Kidney epithelial cell (primary cell): ENCODE measurements around the gene KRTAP10-6. TPM values are rescaled to one million over a fixed set of nuclear protein-coding genes. Genes with fewer than 3 reads are reported as not detected.
"Not testable (repeated sequence)": the region's sequence is repeated elsewhere in the genome, so short reads cannot be mapped to it uniquely, and the experiment has no call there.

ENCODE experiments used
- DNase-seq: peaks from one replicate; pipeline ENCODE4 v3.0.0-alpha.2; 2010; ENCODE audit warnings: low read depth
- H3K27me3 ChIP-seq: 2 replicates; pipeline ENCODE4 v1.6.0; 2011; ENCODE audit warnings: low read length; ENCODE audit not compliant: control insufficient read depth, insufficient read depth
- H3K36me3 ChIP-seq: 2 replicates; pipeline ENCODE4 v1.5.1; 2011; ENCODE audit warnings: low read length; ENCODE audit not compliant: control insufficient read depth, insufficient read depth
- H3K4me3 ChIP-seq: 2 replicates; pipeline ENCODE4 v1.5.1; 2011; ENCODE audit warnings: low read depth, mild to moderate bottlenecking, control low read depth, low read length
- CTCF ChIP-seq: IDR thresholded peaks from 2 replicates; pipeline ENCODE4 v1.5.1; 2011; ENCODE audit warnings: mild to moderate bottlenecking, moderate library complexity, low read length, control low read depth, inconsistent platforms; ENCODE audit not compliant: insufficient read depth, poor library complexity, severe bottlenecking
- total RNA-seq: library from RNA; depleted of rRNA; stranded (reverse); fragments of >200 nt; gene quantifications from 2 replicates; pipeline ENCODE4 v1.2.3, GENCODE V29; 2015

KRTAP10-6 gene
- total RNA-seq, 1 donor from 2014 or later = not detected

- Histone ChIP-seq H3K27me3 (no peaks in the 10 kb centered on the region), H3K36me3 (no peaks in the 10 kb centered on the region), H3K4me3 (no peak overlapping the region)
- TF ChIP-seq CTCF = no peak
- no peak for DNase-seq
These were observed 16.3 kb downstream of the KRTAP10-6 start for GRCh38 chr21:44576025-44576420.

GRCh38 chr21:44575307-44576024 lies 16.8 kb downstream of the KRTAP10-6 start:
- TF ChIP-seq CTCF = no peak
- Histone ChIP-seq H3K27me3 (no peaks in the 10 kb centered on the region), H3K4me3 (no peak overlapping the region), H3K36me3 (no peaks in the 10 kb centered on the region)
- no peak for DNase-seq

- no peak for TF ChIP-seq CTCF
- Histone ChIP-seq H3K4me3 (no peak overlapping the region), H3K36me3 (no peaks in the 10 kb centered on the region), H3K27me3 (no peaks in the 10 kb centered on the region)
- DNase-seq = no peak
These were observed 17.6 kb downstream of the KRTAP10-6 start for GRCh38 chr21:44574457-44575306.

GRCh38 chr21:44573630-44574456 lies 18.5 kb downstream of the KRTAP10-6 start, which contains the start of gene KRTAP10-4:
TSS of gene KRTAP10-4 (plus strand) at chr21:44573729. CDS start at chr21:44573759, 30 bp downstream.
- H3K27me3 ChIP-seq, H3K36me3 ChIP-seq, H3K4me3 ChIP-seq, DNase-seq: not testable (repeated sequence)

GRCh38 chr21:44572959-44573583 lies 19.2 kb downstream of the KRTAP10-6 start:
- no peak for TF ChIP-seq CTCF
- H3K27me3 ChIP-seq = no peaks in the 10 kb centered on the region

More at GRCh38 chr21:44572959-44573583, 19.2 kb downstream of the KRTAP10-6 start:
- Histone ChIP-seq H3K4me3 (no peak overlapping the region), H3K36me3 (no peaks in the 10 kb centered on the region)
- no peak for DNase-seq
